Measurements from ENCODE around the gene PRICKLE4.

PRICKLE4 gene

DNA sequence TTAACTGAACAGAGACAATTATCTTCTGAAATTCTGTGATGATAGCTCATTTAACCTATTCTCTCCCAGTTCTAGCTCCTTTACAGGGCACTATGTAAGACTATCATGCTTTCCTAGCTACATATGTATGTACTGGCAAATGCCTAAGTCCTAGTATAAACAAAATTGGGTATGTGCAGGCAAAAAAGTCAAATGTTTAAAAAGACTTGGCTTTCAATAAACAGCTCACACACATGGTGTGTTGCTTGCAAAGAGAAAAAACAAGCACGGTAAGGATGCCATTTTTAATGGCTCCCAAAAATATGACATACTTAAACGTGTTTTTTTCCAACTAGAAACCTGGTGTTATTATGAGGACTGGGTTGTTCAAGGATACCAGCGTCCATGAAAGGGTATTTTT, 51.7 kb downstream of the PRICKLE4 start:
- no peak for DNase-seq
- Histone ChIP-seq H4K20me1 (ENCODE audit: insufficient read depth, low read length) (no peaks in the 10 kb centered on the region), H3K9me2 (replicated peaks; ENCODE audit: insufficient read depth, low read length) (no peaks in the 10 kb centered on the region), H3K36me3 (replicated peaks; ENCODE audit: insufficient read depth, low read length) (no peaks in the 10 kb centered on the region), H3K79me2 (ENCODE audit: low read length) (peaks cover 12% of the 10 kb centered on the region; the same call in 1 of the 2 replicates), H3K27ac (ENCODE audit: low read length) (no peak overlapping the region), H3K4me2 (ENCODE audit: low read depth, low read length) (no peak overlapping the region), H3K4me1 (ENCODE audit: low read length) (peaks cover 12% of the 10 kb centered on the region), H3K9me3 (replicated peaks; ENCODE audit: insufficient read depth, low read length) (no peaks in the 10 kb centered on the region), H2AFZ (ENCODE audit: low read length) (no peak overlapping the region), H3K9ac (ENCODE audit: low read length) (no peak overlapping the region), H3K27me3 (replicated peaks; ENCODE audit: insufficient read depth, low read length) (no peaks in the 10 kb centered on the region), H3K4me3 (ENCODE audit: low read length) (no peak overlapping the region), H3F3A (ENCODE audit: insufficient read depth, low read length) (no peaks in the 10 kb centered on the region)
- no peak for TF ChIP-seq EZH2phosphoT487 (IDR thresholded peaks at IDR 0.05; ENCODE audit: low read length)
- TF ChIP-seq, protein P1, sequence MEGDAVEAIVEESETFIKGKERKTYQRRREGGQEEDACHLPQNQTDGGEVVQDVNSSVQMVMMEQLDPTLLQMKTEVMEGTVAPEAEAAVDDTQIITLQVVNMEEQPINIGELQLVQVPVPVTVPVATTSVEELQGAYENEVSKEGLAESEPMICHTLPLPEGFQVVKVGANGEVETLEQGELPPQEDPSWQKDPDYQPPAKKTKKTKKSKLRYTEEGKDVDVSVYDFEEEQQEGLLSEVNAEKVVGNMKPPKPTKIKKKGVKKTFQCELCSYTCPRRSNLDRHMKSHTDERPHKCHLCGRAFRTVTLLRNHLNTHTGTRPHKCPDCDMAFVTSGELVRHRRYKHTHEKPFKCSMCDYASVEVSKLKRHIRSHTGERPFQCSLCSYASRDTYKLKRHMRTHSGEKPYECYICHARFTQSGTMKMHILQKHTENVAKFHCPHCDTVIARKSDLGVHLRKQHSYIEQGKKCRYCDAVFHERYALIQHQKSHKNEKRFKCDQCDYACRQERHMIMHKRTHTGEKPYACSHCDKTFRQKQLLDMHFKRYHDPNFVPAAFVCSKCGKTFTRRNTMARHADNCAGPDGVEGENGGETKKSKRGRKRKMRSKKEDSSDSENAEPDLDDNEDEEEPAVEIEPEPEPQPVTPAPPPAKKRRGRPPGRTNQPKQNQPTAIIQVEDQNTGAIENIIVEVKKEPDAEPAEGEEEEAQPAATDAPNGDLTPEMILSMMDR (IDR thresholded peaks at IDR 0.05; ENCODE audit: low read length), result no peak
- TF ChIP-seq EZH2 (optimal IDR thresholded peaks at IDR 0.05; ENCODE audit: low read depth, low read length), result no peak

- Histone ChIP-seq H3K9ac (ENCODE audit: low read length) (no peak overlapping the region), H3K79me2 (ENCODE audit: low read length) (peaks cover 19% of the 10 kb centered on the region; the same call in 1 of the 2 replicates)
- peak; percentile 43 for DNase-seq
Measured at GRCh38 chr6:41836022-41836659, 55.6 kb downstream of the PRICKLE4 start.

DNA sequence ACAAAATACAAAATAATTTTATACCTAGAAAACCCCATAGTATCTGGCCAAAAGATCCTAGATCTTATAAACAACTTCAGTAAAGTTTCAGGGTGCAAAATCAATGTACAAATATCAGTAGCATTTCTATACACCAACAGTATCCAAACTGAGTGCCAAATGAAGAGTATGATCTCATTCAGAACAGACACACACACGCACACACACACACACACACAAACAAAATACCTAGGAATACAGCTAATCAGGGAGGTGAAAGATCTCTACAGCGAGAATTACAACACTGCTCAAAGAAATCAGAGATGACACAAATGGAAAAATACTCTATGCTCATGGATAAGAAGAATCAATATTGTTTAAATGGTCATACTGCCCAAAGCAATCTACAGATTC, 56.1 kb downstream of the PRICKLE4 start:
- Histone ChIP-seq H3K79me2 (ENCODE audit: low read length) (peaks cover 19% of the 10 kb centered on the region; the same call in 1 of the 2 replicates), H3K27me3 (replicated peaks; ENCODE audit: insufficient read depth, low read length) (no peaks in the 10 kb centered on the region), H3K36me3 (replicated peaks; ENCODE audit: insufficient read depth, low read length) (no peaks in the 10 kb centered on the region), H2AFZ (ENCODE audit: low read length) (no peak overlapping the region), H3F3A (ENCODE audit: insufficient read depth, low read length) (no peaks in the 10 kb centered on the region), H3K4me3 (ENCODE audit: low read length) (no peak overlapping the region), H3K9me2 (replicated peaks; ENCODE audit: insufficient read depth, low read length) (no peaks in the 10 kb centered on the region), H3K4me2 (ENCODE audit: low read depth, low read length) (no peak overlapping the region), H3K4me1 (ENCODE audit: low read length) (peaks cover 12% of the 10 kb centered on the region), H4K20me1 (ENCODE audit: insufficient read depth, low read length) (no peaks in the 10 kb centered on the region), H3K27ac (ENCODE audit: low read length) (no peak overlapping the region), H3K9ac (ENCODE audit: low read length) (no peak overlapping the region), H3K9me3 (replicated peaks; ENCODE audit: insufficient read depth, low read length) (no peaks in the 10 kb centered on the region)
- TF ChIP-seq, protein P1 (IDR thresholded peaks at IDR 0.05; ENCODE audit: low read length), result no peak
- TF ChIP-seq EZH2phosphoT487 (IDR thresholded peaks at IDR 0.05; ENCODE audit: low read length) (no peak), EZH2 (optimal IDR thresholded peaks at IDR 0.05; ENCODE audit: low read depth, low read length) (no peak)
- no peak for DNase-seq

More at GRCh38 chr6:41836022-41836659, 55.6 kb downstream of the PRICKLE4 start:
- Histone ChIP-seq H3K9me2 (replicated peaks; ENCODE audit: insufficient read depth, low read length) (no peaks in the 10 kb centered on the region), H3K4me1 (ENCODE audit: low read length) (peaks cover 12% of the 10 kb centered on the region), H3K27me3 (replicated peaks; ENCODE audit: insufficient read depth, low read length) (no peaks in the 10 kb centered on the region), H2AFZ (ENCODE audit: low read length) (no peak overlapping the region), H4K20me1 (ENCODE audit: insufficient read depth, low read length) (no peaks in the 10 kb centered on the region), H3K36me3 (replicated peaks; ENCODE audit: insufficient read depth, low read length) (no peaks in the 10 kb centered on the region), H3K27ac (ENCODE audit: low read length) (no peak overlapping the region; the same call in 1 of the 2 replicates), H3K9me3 (replicated peaks; ENCODE audit: insufficient read depth, low read length) (no peaks in the 10 kb centered on the region), H3K4me3 (ENCODE audit: low read length) (no peak overlapping the region), H3K4me2 (ENCODE audit: low read depth, low read length) (peak overlapping the region; percentile 42; the same call in 1 of the 2 replicates), H3F3A (ENCODE audit: insufficient read depth, low read length) (no peaks in the 10 kb centered on the region)
- TF ChIP-seq EZH2 (optimal IDR thresholded peaks at IDR 0.05; ENCODE audit: low read depth, low read length) (no peak), EZH2phosphoT487 (IDR thresholded peaks at IDR 0.05; ENCODE audit: low read length) (no peak)
- TF ChIP-seq, protein P1 (IDR thresholded peaks at IDR 0.05; ENCODE audit: low read length), result no peak
